Suprapubic skin (tissue), 4 donors: ENCODE measurements around the gene MIA2.

Experiments used
- EP300 ChIP-seq: sonication (generic); formaldehyde crosslinking; IDR thresholded peaks from one replicate; pipeline ENCODE4 v1.6.1; 2017; ENCODE audit warnings: antibody characterized with exemption
- POLR2A ChIP-seq, 2 donors: fragments of 450-650 bp; IDR thresholded peaks; one replicate each; pipeline ENCODE4 v1.6.1; 2017; ENCODE audit warnings: antibody characterized with exemption in 2 of 2, mild to moderate bottlenecking in 2 of 2, moderate library complexity in 2 of 2
- POLR2AphosphoS5 ChIP-seq, 3 donors: sonication (generic); formaldehyde crosslinking; IDR thresholded peaks; one replicate each; pipeline ENCODE4 v1.6.1; 2017; ENCODE audit warnings: antibody characterized with exemption in 3 of 3
- TF ChIP-seq, protein P1 (sequence below), 2 donors: fragments of 200-600 bp in 1 of 2; fragments of 450-650 bp in 1 of 2; sonication (generic) in 1 of 2; IDR thresholded peaks; one replicate each; pipeline ENCODE4 v1.5.1; 2016 to 2019; ENCODE audit warnings: antibody characterized with exemption in 2 of 2, mild to moderate bottlenecking in 1 of 2, moderate library complexity in 1 of 2

DNA sequence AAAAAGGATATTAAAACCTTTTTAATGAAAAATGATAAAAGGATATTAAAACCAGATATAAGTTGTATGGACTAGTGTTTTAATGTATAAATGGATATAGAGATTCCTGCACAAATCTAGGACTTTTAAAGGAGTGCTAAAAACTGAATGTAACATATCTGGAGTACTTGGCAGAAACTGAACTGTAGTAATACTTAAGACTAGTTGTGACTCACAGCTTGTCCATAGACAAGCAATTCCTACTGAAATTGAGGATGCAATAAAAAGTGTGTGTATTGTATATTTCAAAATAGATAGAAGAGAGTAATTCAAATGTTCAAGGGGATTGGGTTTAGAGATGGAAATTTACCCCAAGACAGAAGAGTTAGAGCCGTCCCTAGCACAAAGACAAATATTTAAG is 138.9 kb downstream of the MIA2 start:
- TF ChIP-seq POLR2A (IDR thresholded peaks at IDR 0.05) (no peak), EP300 (no peak), POLR2AphosphoS5 (IDR thresholded peaks at IDR 0.05) (no peak)
- TF ChIP-seq, protein P1, sequence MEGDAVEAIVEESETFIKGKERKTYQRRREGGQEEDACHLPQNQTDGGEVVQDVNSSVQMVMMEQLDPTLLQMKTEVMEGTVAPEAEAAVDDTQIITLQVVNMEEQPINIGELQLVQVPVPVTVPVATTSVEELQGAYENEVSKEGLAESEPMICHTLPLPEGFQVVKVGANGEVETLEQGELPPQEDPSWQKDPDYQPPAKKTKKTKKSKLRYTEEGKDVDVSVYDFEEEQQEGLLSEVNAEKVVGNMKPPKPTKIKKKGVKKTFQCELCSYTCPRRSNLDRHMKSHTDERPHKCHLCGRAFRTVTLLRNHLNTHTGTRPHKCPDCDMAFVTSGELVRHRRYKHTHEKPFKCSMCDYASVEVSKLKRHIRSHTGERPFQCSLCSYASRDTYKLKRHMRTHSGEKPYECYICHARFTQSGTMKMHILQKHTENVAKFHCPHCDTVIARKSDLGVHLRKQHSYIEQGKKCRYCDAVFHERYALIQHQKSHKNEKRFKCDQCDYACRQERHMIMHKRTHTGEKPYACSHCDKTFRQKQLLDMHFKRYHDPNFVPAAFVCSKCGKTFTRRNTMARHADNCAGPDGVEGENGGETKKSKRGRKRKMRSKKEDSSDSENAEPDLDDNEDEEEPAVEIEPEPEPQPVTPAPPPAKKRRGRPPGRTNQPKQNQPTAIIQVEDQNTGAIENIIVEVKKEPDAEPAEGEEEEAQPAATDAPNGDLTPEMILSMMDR (IDR thresholded peaks at IDR 0.05), result no peak
